OCI-LY7 (cell line): ENCODE measurements around the gene FRMPD1. TPM values are rescaled to one million over a fixed set of nuclear protein-coding genes. Genes with fewer than 3 reads are reported as not detected.

Experiments
- BruUV-seq: library from RNA; stranded (reverse); fragments of 400-500 nt; replicated peaks from 2 replicates; lab custom pipeline; 2021; lab: Mats Ljungman, UMichigan
- CTCF ChIA-PET: fragments of 300-600 bp; sonication (Branson Sonifier 250); formaldehyde crosslinking; loops from one replicate; lab custom pipeline; 2022; ENCODE audit warnings: antibody characterized with exemption; ENCODE audit not compliant: unreplicated experiment; lab: Charles Lee
- POLR2A ChIA-PET: fragments of 300-600 bp; sonication (Branson Sonifier 250); formaldehyde crosslinking; loops from one replicate; lab custom pipeline; 2022; ENCODE audit warnings: antibody characterized with exemption; lab: Charles Lee
- DNase-seq: peaks from one replicate; pipeline ENCODE4 v3.0.0-alpha.2; 2015; ENCODE audit warnings: low spot score
- H2AFZ ChIP-seq: fragments of 200-600 bp; sonication (generic), shearing (Covaris generic); 2 replicates; pipeline ENCODE4 v1.6.1; 2014; ENCODE audit warnings: mild to moderate bottlenecking, antibody characterized with exemption, low read length, moderate library complexity
- H3K27ac ChIP-seq: fragments of 200-600 bp; sonication (generic); 2 replicates; pipeline ENCODE4 v1.5.1; 2014; ENCODE audit warnings: mixed run types, low read depth, mild to moderate bottlenecking, moderate library complexity, low read length, inconsistent platforms; ENCODE audit not compliant: poor library complexity, severe bottlenecking
- H3K36me3 ChIP-seq: fragments of 200-600 bp; sonication (generic); 2 replicates; pipeline ENCODE4 v1.6.1; 2014; ENCODE audit warnings: mild to moderate bottlenecking, antibody characterized with exemption, low read length, moderate library complexity, mixed read lengths; ENCODE audit not compliant: insufficient read depth
- H3K4me1 ChIP-seq: fragments of 200-600 bp; sonication (generic); 2 replicates; pipeline ENCODE4 v1.5.1; 2014; ENCODE audit warnings: mild to moderate bottlenecking, low read length; ENCODE audit not compliant: insufficient read depth, poor library complexity, severe bottlenecking
- H3K4me2 ChIP-seq: fragments of 200-600 bp; sonication (generic); 2 replicates; pipeline ENCODE4 v1.6.1; 2014; ENCODE audit warnings: mild to moderate bottlenecking, low read length
- H3K4me3 ChIP-seq: fragments of 200-600 bp; sonication (generic); 2 replicates; pipeline ENCODE4 v1.5.1; 2014; ENCODE audit warnings: mild to moderate bottlenecking, low read depth, low read length; ENCODE audit not compliant: poor library complexity, severe bottlenecking
- H3K79me2 ChIP-seq: fragments of 200-600 bp; sonication (generic); 2 replicates; pipeline ENCODE4 v1.6.1; 2016; ENCODE audit warnings: low read depth, mild to moderate bottlenecking, low read length, moderate library complexity, mixed read lengths; ENCODE audit not compliant: insufficient read depth
- H3K9me2 ChIP-seq: fragments of 200-600 bp; sonication (generic); 2 replicates; pipeline ENCODE4 v1.6.1; 2016; ENCODE audit warnings: mild to moderate bottlenecking, low read length, mixed read lengths; ENCODE audit not compliant: insufficient read depth
- H3K9me3 ChIP-seq: fragments of 200-600 bp; sonication (generic); 2 replicates; pipeline ENCODE4 v1.6.1; 2014; ENCODE audit warnings: mild to moderate bottlenecking, mixed run types, low read length, mixed read lengths
- H4K20me1 ChIP-seq: fragments of 200-600 bp; sonication (generic); 2 replicates; pipeline ENCODE4 v1.6.1; 2014; ENCODE audit warnings: mild to moderate bottlenecking, antibody characterized with exemption, low read length, moderate library complexity, mixed read lengths; ENCODE audit not compliant: insufficient read depth
- EZH2phosphoT487 ChIP-seq: fragments of 200-600 bp; sonication (generic); IDR thresholded peaks from 2 replicates; pipeline ENCODE4 v1.6.1; 2018; ENCODE audit warnings: low read depth, borderline replicate concordance, mild to moderate bottlenecking, mixed run types, antibody characterized with exemption, low read length, moderate library complexity, mixed read lengths
- intact Hi-C: fragments of 100-400 bp; cut with micrococcal nuclease; formaldehyde crosslinking; loops from one replicate; pipeline ENCODE4 v1.10.0; 2022; ENCODE audit not compliant: unreplicated experiment
- total RNA-seq, 2 experiments: library from RNA; depleted of rRNA in 1 of 2; stranded (reverse); fragments of >200 nt in 1 of 2; shearing (Covaris generic) in 1 of 2; gene quantifications; 2 replicates each; pipeline ENCODE4 v1.2.3, GENCODE V29; 2014 to 2022
- TF ChIP-seq, protein P1 (sequence below): fragments of 200-600 bp; sonication (generic); conservative IDR thresholded peaks from 2 replicates; pipeline ENCODE4 v1.5.1; 2014; ENCODE audit warnings: mild to moderate bottlenecking, antibody characterized with exemption, low read length, moderate library complexity, mixed read lengths

FRMPD1 gene
- total RNA-seq, 2 experiments from 2014 or later: not detected

DNA sequence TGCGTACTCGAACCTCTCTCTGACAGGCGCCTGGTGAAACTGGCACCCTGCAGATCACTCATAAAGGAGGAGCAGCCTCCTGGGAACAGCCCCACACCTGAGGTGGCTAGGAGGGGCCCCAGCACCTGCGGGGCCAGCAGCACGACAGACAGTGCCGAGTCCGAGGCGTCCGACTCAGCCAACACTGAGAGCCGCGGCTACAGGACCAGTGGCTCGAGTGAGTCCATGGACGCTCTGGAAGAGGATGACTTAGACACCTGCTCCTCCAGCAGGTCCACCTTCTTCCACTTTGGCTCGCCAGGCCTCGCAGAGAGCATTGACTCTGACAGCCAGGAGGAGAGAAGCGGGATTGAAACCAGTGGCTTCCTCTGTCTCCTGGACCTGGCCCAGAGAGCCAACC is 89.4 kb downstream of the FRMPD1 start:
- Histone ChIP-seq H4K20me1 (no peaks in the 10 kb centered on the region), H3K4me1 (no peaks in the 10 kb centered on the region), H3K36me3 (no peaks in the 10 kb centered on the region), H3K4me3 (no peak overlapping the region), H2AFZ (no peak overlapping the region), H3K9me2 (no peaks in the 10 kb centered on the region), H3K4me2 (no peak overlapping the region), H3K79me2 (no peaks in the 10 kb centered on the region), H3K9me3 (no peaks in the 10 kb centered on the region), H3K27ac (no peak overlapping the region)
- ChIA-PET CTCF (no interaction called here), POLR2A (no interaction called here)
- intact Hi-C loops: loop anchor here (10.0 kb wide), 1 partner anchor 345 kb away; no protein-coding TSS in a partner anchor
- DNase-seq: no peak
- TF ChIP-seq EZH2phosphoT487: no peak
- TF ChIP-seq, protein P1, sequence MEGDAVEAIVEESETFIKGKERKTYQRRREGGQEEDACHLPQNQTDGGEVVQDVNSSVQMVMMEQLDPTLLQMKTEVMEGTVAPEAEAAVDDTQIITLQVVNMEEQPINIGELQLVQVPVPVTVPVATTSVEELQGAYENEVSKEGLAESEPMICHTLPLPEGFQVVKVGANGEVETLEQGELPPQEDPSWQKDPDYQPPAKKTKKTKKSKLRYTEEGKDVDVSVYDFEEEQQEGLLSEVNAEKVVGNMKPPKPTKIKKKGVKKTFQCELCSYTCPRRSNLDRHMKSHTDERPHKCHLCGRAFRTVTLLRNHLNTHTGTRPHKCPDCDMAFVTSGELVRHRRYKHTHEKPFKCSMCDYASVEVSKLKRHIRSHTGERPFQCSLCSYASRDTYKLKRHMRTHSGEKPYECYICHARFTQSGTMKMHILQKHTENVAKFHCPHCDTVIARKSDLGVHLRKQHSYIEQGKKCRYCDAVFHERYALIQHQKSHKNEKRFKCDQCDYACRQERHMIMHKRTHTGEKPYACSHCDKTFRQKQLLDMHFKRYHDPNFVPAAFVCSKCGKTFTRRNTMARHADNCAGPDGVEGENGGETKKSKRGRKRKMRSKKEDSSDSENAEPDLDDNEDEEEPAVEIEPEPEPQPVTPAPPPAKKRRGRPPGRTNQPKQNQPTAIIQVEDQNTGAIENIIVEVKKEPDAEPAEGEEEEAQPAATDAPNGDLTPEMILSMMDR: no peak
- BruUV-seq: no TSS peak

DNA sequence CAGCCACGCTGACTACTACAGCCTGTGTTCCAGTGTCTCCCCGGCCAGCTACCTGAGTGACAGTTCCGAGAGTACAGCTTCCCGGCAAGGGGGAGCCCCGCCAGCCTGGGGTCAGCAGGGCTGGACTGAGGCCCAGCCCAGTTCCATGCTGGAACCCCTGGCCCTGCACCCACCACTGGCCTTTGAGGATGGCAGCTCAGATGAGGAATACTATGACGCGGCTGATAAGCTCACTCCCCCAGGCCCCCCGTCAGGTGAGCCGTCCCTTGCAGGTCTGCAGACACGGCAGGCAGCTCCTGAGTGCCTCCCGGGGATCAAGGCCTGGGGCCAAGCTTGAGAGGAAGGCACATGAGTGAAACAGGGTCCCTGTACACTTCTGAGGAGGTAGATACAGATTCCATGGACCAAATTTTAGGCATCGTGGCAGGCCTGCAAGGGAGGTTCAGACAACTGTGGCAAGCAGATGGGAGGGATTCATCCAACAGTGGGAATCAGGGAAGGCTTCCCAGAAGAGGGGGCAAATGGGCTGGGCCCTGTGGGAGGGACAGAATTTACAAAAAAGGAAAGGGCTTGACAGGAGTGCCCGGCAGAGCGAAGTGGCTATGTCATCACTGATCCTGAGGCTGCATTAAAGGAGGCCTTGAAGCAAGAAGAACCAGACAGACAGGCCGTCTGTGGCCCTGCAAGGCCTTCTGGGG is 90.0 kb downstream of the FRMPD1 start:
- CTCF ChIA-PET: no interaction called here
- H4K20me1 ChIP-seq: no peaks in the 10 kb centered on the region
- H3K4me1 ChIP-seq: no peaks in the 10 kb centered on the region
- H3K36me3 ChIP-seq: no peaks in the 10 kb centered on the region
- TF ChIP-seq, protein P1: no peak
- TF ChIP-seq EZH2phosphoT487: no peak
- H3K79me2 ChIP-seq: no peaks in the 10 kb centered on the region
- POLR2A ChIA-PET: no interaction called here
- H2AFZ ChIP-seq: no peak overlapping the region
- no TSS peak for BruUV-seq
- intact Hi-C loops: loop anchor here (10.0 kb wide), 1 partner anchor 344 kb away; no protein-coding TSS in a partner anchor
- no peak overlapping the region for H3K27ac ChIP-seq
- H3K4me3 ChIP-seq: no peak overlapping the region
- no peak overlapping the region for H3K4me2 ChIP-seq
- no peaks in the 10 kb centered on the region for H3K9me3 ChIP-seq
- DNase-seq: no peak
- no peaks in the 10 kb centered on the region for H3K9me2 ChIP-seq

DNA sequence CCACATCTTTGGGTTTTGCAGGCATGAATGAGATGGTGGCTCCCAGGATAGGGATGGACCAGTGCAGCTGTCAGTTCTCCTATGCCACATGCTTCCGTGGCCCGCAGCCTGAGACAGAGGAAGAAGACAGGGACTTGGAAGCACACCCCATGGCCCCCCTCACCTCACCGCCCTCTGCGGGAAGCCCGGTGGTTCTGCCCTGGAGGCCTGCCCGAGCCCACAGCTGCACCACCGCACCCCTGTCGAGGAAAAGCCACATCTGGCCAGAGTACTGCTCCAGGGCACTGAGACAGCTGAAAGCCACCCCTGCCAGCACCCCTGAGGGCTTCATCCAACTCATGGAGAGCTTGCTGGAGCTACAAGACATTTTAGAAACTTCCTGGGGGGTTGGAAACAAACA is 95.2 kb downstream of the FRMPD1 start:
- no peak overlapping the region for H3K4me3 ChIP-seq
- no peaks in the 10 kb centered on the region for H4K20me1 ChIP-seq
- CTCF ChIA-PET: no interaction called here
- H3K9me2 ChIP-seq: no peaks in the 10 kb centered on the region
- no peaks in the 10 kb centered on the region for H3K9me3 ChIP-seq
- no peak for DNase-seq
- no peaks in the 10 kb centered on the region for H3K79me2 ChIP-seq
- TF ChIP-seq, protein P1: no peak
- TF ChIP-seq EZH2phosphoT487: no peak
- POLR2A ChIA-PET: no interaction called here
- no peaks in the 10 kb centered on the region for H3K4me1 ChIP-seq
- BruUV-seq: no TSS peak
- H3K27ac ChIP-seq: no peak overlapping the region
- intact Hi-C loops: loop anchor here (5.0 to 10.0 kb wide), 2 partner anchors 264 to 339 kb away; no protein-coding TSS in a partner anchor
- no peaks in the 10 kb centered on the region for H3K36me3 ChIP-seq
- H2AFZ ChIP-seq: no peak overlapping the region
- H3K4me2 ChIP-seq: no peak overlapping the region
